Measurements from ENCODE around the gene TIMP1.
A peak's percentile ranks its signal among the peaks of the same experiment; 100 is the strongest.

The TIMP1 gene

DNA sequence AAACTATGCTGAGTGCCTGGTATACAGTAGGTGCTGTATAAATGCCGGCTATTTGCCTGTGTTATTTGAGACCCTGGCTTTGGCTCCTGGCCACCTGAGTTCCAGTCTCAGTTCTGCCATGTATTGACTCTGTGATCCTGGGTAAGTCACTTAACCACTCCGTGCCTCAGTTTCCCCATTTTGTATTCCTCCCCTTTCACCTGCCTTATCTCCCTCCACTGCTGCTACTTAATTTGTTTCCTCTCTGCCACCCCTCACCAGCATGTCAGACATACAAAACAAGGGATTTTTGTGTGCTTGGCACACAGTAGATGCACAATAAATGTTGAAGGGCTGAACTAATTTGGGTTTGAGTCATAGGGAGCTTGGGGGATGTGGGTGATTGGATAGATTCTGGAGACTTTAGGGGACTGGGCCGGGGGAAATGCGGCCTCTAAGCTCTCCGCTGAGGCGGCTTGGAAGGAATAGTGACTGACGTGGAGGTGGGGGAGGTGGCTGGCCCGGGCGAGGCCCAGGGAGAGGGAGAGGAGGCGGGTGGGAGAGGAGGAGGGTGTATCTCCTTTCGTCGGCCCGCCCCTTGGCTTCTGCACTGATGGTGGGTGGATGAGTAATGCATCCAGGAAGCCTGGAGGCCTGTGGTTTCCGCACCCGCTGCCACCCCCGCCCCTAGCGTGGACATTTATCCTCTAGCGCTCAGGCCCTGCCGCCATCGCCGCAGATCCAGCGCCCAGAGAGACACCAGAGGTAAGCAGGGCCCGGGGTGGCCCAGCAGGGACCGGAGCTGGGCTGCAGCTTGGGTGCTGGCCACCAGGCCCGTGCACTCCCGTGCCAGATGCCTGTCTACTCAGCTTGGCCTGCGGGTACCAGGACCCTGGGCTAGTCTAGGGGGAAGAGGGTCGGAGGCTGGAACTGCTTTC is at the start of gene TIMP1:
TSS of gene TIMP1 (plus strand) at position 706 of the 917 bp plus-strand sequence. CDS start 980 bp downstream, outside the sequence.
- peak; percentile 36 for DNase-seq

- DNase-seq = no peak
Measured at GRCh38 chrX:47539860-47540259, 42.4 kb upstream of the TIMP1 start.

GRCh38 chrX:47540754-47541538 is 41.3 kb upstream of the TIMP1 start:
- no peak for DNase-seq

GRCh38 chrX:47543496-47543895 is 38.7 kb upstream of the TIMP1 start:
- no peak for DNase-seq

DNA sequence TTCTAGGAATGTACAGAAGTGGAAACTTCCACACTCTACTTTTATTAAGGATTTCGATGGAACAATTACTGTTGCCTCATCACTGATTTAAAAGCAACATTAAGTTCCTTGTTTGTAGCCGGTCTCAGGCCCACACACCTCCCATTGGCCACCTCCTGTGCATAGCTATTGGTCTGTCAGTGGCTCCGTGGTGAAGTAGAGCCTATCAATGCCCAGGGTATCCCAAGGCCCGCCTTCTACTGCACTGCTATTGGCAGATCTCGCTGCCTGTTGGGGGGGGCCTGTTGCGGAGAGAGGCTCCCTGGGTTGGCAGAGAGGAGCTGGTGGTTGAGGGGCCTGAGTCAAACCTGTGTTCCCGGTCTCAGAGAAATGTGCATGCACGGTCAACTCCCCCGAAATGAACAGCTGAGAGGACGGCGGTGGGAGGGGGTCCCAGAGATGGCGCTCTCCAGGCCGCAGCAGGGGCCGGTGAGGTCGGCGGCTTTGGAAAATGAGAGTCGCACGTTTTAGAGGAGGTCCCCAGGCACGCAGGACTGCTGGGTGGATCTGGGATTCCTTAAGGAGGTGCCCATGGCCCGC is 26.1 kb upstream of the TIMP1 start:
- no peak for DNase-seq

DNA sequence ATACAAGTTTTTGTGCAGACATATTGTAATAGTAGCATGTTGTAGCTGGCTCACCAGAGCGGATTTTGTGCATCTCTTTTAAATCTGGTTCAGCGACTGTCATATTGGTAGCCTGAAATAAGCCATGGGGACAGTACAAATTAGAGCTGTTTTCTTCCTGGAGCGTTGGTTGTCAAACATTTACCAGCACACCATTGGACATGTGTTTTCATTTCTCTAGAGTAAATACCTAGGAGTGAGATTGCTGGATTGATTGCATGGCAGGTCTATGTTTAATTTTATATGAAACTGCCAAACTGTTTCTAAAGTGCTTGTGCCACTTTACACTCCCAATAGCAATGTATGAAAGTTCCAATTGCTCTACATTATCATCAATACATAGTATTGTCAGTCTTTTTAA is 23.8 kb upstream of the TIMP1 start:
- no peak for DNase-seq

- DNase-seq = no peak
Measured at GRCh38 chrX:47560179-47560933, 21.9 kb upstream of the TIMP1 start.

GRCh38 chrX:47560934-47561658 is 21.1 kb upstream of the TIMP1 start, which contains the start of gene ARAF:
ARAF (plus strand) TSS chrX:47561205; CDS start chrX:47562968, 1,763 bp downstream.
- DNase-seq = peak; percentile 87

GRCh38 chrX:47561659-47562151 is 20.5 kb upstream of the TIMP1 start:
- no peak for DNase-seq

- DNase-seq = no peak
Measured at GRCh38 chrX:47562615-47563243, 19.5 kb upstream of the TIMP1 start.

DNA sequence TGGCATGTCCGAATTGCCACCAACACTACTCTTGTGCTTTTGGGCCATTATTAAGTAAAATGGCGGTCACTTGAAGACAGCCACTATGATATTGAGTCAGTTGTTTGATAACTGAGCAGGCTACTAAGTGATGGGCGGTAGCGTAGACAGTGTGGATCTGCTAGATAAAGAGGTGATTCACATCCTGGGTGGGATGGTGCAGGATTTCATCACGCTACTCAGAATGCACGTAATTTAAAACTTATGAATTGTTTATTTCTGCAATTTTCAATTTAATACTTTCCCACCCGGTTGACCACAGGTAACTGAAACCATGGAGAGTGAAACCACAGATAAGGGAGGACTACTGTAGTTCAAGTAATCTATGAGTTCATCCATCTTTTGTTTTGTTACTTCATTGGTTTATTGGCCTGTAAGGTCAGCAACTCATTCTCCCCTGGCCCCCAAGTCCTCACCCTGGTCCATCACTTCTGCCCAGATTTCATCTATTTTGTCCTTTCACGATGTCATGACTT is 18.4 kb upstream of the TIMP1 start:
- DNase-seq = no peak

DNA sequence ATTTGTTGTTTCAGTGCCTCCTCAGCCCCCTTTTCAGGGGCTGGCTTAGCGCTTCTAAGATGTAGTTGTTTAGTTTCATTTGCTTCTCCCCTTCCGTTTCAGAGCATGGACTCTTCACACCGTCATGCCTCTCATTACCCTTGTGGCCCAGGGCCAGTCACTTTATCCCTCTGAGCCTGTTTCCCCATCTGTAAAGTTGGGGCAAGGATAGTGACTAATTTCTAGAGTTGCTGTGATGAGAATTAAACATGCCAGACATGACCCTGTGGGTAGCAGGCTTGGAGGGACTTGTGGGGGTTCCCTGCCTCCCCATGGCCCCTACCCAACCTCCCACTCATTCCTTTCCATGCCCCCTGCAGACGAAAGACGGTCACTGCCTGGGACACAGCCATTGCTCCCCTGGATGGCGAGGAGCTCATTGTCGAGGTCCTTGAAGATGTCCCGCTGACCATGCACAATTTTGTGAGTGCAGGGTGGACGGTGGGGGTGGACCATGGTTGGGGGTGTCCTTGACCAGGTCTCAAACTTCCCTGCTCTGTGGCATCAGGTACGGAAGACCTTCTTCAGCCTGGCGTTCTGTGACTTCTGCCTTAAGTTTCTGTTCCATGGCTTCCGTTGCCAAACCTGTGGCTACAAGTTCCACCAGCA is 17.7 kb upstream of the TIMP1 start:
- DNase-seq = no peak

DNA sequence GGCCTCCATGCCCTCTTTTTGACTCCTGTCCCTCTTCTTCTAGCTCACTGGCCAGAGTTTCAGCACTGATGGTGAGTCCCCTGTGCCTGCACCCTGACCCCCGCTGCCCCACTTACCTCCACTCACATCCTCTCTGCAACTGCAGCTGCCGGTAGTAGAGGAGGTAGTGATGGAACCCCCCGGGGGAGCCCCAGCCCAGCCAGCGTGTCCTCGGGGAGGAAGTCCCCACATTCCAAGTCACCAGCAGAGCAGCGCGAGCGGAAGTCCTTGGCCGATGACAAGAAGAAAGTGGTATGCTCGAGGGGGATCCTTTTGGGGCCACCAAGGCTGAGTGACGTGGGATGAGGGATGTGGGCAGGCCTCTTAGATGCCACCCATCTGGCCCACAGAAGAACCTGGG is 15.4 kb upstream of the TIMP1 start:
- DNase-seq = no peak

DNA sequence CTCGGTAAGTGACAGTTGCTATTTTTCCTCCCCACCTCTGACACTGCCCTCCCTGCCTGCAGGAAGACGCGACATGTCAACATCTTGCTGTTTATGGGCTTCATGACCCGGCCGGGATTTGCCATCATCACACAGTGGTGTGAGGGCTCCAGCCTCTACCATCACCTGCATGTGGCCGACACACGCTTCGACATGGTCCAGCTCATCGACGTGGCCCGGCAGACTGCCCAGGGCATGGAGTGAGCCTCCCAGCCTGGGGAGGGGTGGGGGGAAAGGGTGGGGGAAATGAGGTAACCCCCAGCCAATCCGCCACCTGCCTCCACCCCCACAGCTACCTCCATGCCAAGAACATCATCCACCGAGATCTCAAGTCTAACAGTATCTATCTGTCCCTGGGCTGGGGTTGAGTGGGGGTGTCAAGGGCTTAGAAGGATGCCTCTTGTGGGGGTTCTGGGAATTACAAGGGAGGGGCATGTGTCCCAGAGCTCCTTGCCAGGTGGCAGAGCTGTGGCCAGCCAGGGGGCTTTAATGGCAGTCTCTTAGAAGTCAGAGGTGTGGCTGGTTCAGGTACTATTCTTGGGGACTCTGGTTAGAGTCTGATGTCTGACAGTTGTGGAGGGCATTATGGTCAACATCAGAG is 13.5 kb upstream of the TIMP1 start:
- no peak for DNase-seq

DNA sequence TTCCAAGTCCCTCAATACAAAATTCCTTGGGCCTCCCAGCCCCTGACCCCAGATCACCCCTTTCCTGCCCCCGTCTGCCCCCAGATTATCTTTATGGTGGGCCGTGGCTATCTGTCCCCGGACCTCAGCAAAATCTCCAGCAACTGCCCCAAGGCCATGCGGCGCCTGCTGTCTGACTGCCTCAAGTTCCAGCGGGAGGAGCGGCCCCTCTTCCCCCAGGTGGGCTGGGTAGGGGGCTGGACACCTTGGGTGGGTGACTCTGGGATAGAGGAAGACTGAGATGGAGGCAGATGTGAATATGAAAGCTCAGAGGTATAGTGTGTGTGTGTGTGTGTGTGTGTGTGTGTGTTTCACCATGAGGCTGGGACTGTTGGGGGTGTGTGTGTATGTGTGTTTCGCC is 11.4 kb upstream of the TIMP1 start:
- no peak for DNase-seq

DNA sequence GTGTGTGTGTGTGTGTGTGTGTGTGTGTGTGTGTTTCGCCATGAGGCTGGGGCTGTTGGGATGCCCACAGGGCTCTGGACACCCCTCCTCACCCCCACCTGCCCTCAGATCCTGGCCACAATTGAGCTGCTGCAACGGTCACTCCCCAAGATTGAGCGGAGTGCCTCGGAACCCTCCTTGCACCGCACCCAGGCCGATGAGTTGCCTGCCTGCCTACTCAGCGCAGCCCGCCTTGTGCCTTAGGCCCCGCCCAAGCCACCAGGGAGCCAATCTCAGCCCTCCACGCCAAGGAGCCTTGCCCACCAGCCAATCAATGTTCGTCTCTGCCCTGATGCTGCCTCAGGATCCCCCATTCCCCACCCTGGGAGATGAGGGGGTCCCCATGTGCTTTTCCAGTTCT is 11.0 kb upstream of the TIMP1 start:
- DNase-seq = no peak

DNA sequence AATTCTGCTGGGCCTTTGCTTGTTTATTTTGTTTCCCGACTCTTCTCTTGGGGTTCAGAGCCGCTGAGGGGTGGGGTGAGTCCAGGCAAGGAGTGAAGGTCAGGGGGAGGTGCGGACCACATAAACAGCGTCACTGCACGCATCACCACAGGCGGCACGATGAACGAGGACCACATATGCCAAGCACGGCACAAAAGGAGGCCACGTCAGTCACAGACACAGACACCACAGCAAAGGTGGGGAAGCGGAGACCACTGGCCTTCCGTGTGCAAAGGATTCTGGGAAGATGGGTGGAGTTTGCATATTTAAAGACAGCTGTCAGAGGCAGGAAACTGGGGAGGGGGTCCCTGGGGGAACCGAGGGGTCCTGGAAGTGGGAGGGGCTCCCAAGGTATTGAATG is 10.3 kb upstream of the TIMP1 start:
- no peak for DNase-seq

DNA sequence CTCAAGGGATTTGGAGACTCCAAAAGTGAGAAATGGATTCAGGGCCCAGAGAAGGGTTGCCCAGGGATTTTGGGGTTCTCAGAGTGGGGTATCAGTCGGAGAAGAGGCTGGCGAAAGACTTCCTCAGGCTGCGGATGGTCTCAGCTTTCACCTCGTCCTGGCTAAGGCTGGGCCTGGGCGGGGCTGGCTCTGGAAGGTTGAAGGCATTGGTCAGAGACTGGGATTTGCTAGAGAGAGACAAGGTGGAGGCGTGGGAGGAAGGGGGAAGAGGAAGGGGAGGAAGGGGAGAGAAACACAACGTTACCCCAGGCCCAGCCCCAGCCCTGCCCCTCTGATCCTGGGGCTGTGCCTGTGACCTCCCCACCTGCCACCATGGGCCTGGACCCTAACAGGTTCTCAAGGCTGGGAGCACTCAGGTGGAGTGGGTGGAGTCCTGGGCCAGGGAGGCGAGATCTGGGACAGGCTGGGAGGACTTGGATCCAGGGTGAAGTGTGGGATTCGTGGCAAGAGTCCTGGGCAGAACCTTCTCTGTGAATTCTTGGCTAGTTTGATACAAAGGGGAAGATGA is 9.4 kb upstream of the TIMP1 start:
- no peak for DNase-seq

DNA sequence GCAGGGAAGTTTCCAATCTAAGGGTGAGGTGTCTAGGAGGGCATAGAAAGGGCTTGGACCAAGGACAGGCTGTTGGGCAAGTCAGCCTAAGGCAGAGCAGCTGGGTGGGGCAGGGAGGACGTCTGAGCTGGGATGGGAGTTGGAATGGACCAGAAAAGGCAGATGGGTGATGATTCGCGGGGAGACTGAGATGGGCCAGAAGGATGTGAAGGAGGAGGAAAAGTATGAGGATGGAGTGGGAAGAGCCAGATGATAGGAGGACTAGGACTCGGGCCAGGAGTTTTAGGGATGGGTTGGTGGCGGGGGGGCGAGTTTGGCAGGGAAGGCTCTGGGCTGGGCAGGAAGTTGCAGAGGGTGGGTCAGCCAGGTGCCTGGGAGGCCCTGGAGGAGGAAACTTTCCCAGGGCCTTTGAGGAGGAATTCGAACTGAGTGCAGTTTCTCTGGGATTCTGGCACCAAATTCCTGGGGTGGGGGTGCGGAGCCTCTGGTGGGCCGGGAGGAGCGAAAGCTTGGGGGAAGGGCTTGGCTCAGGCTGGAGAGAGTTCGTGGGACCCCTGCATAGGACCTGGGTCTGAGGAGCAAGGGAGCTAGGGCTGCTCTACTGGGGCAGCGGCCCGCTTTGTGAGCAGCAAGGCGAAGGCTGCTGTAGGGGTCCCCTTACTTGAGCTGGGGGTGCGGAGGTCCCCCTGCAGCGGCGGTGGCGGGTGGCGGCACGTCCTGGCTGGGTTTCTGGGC is 8.7 kb upstream of the TIMP1 start:
- no peak for DNase-seq

Measured in SIG-M5 (cell line).